HG02938 (cell line): ENCODE measurements around the gene LAIR2.

Source experiments
- ATAC-seq: cut with Tn5 transposase; IDR thresholded peaks from one replicate; pipeline ENCODE4 v1.9.1; 2021; ENCODE audit warnings: mild to moderate bottlenecking, moderate library complexity; ENCODE audit not compliant: unreplicated experiment

The LAIR2 gene

DNA sequence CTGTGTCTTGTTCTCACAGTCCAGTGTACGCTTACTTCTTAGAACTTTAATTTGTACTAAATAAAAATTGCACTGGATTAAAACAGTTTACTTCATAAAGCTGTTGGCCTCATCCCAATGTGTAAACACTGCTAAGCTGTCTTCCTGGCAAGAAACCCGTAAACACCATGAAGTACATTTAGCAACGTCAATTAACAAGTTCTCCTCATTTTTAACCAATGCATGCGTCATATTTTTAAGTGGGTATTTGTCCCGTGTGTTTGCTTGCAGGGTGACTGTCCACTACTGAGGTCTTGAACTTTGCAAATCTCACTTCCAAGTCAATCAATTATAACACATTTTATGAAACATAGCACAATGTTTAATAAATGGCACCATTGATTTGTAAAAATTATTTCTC, 28.2 kb downstream of the LAIR2 start:
- ATAC-seq = no peak

DNA sequence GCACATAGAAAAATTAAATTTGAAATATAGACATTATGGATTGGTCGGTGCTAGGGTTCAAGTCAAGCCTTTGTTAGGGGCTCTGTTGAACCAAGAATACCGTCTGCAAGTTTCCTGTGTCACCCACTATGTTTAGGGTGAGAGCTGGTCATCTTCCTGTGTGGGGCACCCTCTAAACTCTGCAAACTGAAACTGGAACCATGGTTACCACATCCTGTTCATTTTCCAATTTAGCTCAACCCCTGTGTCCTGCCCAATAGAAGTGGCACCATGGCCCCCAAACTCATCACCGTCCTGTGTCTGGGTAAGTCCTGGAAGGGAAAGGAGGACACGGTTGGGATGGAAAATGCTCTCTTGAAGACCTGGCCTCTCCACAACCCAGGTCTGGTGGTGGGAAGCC, 29.9 kb downstream of the LAIR2 start:
- no peak for ATAC-seq

DNA sequence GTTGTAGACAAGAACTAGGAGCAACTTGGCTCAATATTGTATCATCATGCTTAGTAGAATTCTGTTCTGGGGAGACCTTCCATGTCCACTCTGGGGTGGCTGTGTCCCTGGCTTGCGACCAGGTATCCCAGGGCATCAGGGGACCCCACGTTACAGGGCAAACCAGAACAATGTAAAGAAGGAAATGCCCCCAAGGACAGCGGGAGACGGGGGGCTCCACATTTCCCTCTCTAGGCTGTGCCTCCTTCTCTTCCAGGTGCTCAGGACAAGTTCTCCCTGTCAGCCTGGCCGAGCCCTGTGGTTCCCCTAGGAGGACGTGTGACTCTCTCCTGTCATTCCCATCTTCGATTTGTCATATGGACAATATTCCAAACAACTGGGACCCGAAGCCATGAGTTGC, 30.8 kb downstream of the LAIR2 start:
- ATAC-seq = no peak

DNA sequence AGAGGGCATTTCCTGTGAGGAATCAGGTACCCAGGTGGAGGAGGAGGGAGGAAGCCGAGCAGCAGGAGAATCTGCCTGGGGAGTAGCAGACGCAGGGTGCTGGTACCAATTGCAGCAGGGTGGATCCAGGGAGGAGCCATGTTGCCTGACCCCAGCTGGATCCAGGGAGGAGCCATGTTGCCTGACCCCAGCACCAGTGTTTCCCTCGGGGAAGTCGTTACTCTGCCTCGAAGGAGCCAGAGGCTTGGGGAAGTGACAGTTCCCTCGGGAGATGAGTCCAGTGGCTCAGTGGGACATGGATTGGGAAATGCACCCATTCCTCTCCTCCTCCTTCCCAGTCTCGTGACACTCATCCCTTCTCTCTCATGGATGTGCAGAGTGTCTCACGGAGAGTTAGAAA, 31.5 kb downstream of the LAIR2 start:
- ATAC-seq = no peak

DNA sequence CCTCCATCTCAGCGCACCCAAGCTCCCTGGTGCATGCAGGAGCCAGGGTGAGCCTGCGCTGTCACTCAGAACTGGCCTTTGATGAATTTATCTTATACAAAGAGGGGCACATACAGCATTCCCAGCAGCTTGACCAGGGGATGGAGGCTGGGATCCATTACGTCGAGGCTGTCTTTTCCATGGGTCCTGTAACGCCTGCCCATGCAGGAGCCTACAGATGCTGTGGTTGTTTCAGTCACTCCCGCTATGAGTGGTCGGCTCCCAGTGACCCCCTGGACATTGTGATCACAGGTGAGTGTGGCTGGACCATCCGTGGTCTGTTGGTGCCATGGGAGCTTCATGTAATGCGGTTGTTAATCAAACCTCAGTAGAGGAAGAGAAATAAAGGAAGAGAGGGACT, 33.0 kb downstream of the LAIR2 start:
- ATAC-seq = no peak

DNA sequence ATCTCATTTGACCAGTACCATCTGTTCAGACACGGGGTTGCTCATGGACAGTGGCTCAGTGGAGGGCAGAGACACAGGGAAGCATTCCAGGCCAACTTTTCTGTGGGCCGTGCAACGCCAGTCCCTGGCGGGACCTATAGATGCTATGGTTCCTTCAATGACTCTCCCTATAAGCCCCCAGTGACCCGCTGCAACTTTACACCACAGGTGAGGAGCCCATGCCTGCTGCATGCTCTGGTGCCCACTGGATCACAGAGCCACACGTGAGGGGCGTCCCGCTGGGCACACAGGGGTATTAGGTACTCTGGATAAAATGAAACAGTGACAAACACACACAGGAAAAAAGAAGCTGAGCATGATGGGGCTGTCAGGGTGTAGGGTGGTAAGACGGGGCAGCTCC, 34.3 kb downstream of the LAIR2 start:
- no peak for ATAC-seq

DNA sequence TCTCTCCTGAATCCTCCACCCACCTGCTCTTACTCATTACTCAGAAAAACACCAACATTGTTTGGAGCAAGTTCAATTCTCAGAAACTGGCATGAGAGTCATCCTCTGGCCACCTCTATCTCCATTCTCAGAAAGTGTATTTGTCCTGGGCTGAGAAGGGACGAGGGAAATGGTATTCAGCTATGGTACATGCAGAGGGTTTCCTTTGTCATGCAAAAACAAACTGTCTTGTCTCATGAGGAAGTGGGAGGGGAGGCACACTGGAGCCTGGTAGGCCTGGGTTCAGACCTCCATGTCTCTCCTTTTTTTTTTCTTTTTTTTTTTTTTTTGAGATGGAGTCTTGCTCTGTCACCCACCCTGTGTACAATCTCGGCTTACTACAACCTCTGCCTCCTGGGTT, 39.1 kb downstream of the LAIR2 start:
- ATAC-seq = no peak

DNA sequence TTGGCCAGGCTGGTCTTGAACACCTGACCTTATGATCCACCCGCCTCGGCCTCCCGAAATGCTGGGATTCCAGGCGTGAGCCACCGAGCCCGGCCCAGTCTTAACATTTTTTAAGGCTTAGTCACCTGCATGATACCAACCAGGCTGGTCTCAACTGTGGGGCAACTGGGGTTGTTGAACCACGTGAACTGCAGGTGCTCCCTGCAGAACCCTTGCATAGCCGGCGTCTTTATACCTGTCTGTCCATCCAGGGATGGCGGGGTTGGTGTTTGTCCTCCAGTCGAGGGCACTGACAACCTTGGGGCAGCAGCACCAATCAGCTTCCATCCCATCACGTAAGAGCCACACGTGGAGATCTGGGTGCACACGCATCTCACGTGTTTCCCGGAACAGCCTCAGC, 46.2 kb downstream of the LAIR2 start:
- ATAC-seq = no peak

DNA sequence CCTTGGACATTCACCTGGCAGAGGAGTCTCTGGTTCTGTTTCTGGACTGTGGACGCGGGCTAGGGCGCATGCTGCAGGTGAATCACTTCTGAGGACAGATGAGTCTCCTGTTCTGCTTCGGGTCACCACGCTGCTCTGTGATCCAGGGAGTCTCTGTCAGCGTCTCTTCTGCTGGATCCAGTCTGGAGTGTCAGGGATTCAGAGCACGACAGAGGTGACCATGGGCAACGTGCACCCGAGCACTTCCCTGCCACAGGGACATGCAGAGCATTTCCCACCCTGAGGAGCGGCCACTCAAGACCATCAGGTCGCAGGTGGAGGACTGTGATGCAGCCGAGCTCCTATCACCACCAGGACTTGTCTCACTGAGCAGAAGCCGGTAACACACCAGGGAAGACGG, 46.6 kb downstream of the LAIR2 start:
- ATAC-seq = no peak

DNA sequence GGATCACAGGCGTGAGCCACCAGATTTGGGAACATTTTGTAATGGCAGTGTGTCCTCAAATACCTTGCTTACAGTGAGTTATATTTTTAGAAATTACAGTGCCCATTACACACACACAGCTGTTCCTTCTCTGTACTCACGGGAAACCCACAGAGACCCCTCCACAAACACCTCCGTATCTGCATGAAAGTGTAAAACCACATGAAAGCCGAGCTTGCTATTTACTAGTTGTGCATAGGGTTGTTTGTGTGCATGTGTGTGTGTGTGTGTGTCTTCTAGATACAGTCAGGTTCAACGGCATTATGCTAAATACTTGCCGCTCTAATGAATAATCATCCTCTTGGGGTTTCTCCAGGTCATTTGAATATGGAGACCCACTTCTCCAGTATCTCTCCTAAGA, 48.7 kb downstream of the LAIR2 start:
- ATAC-seq = no peak

DNA sequence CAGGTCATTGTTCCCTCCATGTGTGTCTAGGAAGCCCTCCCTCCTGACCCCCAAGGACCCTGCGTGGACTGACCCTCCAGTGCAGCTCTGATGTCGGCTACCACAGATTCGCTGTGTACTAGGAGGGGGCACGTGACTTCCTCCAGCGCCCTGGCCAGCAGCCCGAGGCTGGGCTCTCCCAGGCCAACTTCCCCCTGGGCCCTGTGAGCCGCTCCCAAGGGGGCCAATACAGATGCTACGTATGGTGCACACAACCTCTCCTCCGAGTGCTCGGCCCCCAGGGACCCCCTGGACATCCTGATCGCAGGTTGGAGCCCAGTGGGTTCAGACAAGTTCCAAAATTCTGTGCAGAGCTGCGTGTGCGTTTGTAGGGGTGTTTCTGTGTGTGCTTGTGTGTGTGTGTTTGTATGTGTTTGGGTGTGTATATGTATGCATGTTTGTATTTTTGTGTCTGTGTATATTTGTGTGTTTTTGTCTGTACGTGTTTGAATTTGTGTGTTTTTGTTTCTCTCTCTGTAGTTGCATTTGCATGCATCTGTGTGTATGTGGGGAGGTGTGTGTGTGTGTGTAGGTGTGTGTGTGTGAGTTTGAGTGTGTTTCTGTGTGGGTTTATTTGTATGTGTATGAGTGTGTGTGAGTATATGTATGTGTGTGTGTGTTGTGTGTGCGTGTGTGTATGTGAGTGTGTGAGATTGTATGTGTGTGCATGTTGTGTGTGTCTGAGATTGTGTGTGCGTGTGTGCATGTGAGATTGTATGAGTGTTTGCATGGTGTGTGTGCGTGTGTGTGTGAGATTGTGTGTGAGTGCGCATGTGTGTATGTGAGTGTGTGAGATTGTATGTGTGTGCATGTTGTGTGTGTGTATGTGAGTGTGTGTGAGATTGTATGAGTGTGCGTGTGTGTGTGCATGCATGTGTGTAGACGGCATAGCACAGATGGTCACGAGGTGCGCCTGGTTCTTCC, 49.6 kb downstream of the LAIR2 start:
- no peak for ATAC-seq

DNA sequence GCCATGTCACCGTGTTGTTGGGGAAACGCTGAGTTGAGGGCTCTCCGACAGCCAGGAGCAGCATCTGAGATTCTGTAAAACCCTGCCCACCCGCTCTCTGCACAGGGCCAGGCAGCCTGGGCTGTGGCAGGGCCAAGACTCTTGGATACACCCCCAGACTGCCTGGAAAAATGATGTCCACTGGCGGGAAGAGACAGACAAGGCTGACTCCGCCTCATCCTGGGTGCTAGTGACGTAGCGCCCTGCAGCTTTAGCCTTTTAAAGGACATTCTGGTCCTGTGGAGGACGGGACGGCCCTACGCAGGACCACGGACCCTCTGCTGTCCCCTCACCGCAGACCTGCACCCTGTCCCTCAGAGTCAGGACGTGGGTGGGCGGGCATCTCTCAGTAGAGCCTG, 50.3 kb downstream of the LAIR2 start:
- no peak for ATAC-seq

DNA sequence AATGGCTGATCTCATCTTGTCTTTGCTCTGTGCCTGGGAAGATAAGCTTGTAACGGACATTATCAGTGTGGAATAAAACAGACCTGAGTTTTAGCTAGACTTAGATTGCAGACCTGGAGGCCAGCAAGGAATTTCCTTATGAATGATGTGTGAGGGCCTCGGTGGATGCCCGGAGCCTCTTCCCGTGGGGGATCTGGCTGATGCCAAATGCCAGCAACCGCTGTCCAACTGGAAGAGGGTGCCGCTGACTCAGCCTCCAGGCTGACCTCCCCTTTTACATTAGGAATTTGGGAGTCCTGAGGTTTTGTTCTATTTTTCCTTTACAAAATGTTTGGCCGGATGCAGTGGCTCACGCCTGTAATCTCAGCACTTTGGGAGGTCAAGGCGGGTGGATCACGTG, 51.4 kb downstream of the LAIR2 start:
- no peak for ATAC-seq

DNA sequence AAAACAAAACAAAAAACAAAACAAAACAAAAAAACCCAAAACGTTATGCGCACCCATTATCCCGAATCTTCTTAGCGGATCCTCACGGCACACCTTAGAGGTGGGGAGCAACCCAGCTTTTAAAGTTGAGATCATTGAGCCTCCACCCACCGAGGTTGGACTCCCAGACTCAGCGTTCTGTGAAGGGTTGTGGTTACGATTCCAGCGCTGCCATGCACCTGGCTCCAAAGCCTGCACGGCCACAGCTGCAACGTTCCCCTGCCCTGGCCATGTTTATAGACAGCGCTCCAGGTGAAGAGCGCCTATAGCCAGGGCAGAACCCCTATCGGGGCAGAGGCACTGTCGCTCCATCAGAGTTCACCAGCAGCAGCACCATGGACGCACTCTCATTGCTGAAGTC, 52.3 kb downstream of the LAIR2 start:
- ATAC-seq = no peak

DNA sequence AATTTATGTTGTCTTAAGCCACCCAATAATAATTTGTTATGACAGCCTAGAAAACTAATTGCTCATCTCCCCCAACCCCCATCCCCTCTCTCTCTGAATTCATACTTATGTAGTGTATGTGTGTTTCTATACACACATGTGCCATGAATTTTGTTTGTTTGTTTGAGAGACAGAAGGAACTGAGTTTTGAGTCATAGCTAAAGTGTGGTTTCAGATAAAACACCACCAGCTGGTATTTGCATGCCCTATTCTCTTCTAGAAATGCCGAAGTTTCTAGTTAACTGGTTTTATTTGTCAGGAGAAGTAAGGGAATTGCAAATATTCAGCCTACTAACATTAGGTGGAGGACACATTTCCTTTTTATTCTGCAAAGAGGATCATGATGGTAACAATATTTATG, 53.6 kb downstream of the LAIR2 start:
- ATAC-seq = no peak

DNA sequence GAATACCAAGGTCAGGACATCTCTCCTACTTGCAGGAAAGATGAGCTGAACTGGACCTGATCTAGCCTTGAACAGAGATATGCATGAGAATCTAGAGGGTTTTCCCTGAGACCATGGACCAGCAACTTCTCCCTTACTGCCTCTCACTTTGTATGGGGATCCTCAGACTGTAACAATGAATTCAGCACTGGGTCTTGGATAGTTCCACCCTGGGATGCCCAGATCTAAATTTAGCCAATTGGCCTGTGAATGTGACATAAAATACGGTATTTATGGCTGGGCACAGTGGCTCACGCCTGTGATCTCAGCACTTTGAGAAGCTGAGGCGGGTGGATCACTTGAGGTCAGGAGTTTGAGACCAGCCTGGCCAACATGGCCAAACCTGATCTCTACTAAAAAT, 55.7 kb downstream of the LAIR2 start:
- ATAC-seq = no peak
